Sciatic nerve (tissue), 2 donors: Measurements from ENCODE around the gene TFG. TPM values are rescaled to one million over a fixed set of nuclear protein-coding genes. Genes with fewer than 3 reads are reported as not detected.

Experiments
- ATAC-seq: fragments of 200-7000 bp; cut with Tn5 transposase; one replicate; pipeline ENCODE4 v1.9.1; 2020; ENCODE audit warnings: mild to moderate bottlenecking, moderate library complexity
- DNase-seq: peaks from one replicate; pipeline ENCODE4 v3.0.0-alpha.2; 2020; ENCODE audit warnings: low spot score
- intact Hi-C: fragments of 100-400 bp; cut with DNase I; formaldehyde crosslinking; loops from one replicate; pipeline ENCODE4 v1.14.2; 2022
- total RNA-seq: library from RNA; stranded (reverse); fragmentation: NEBNext Ultra II Directional; extraction: Animal tissue kit (Norgen Biotek cat#: 25700); gene quantifications from one replicate; pipeline ENCODE4 v1.2.1, GENCODE V29; 2021
- donor health status: DM: no; HTN: no; CAD: no.
- donor health status: DM: no; HTN: no; CAD: no.

TFG gene
- total RNA-seq, 1 donor from 2014 or later: 74.6 TPM

GRCh38 chr3:100702082-100702979, 7.0 kb upstream of the TFG start:
- DNase-seq: no peak
- no peak for ATAC-seq
- intact Hi-C loops: no loop called here

- no peak for DNase-seq
- intact Hi-C loops: no loop called here
- no peak for ATAC-seq
Measured at GRCh38 chr3:100702980-100703345, 6.3 kb upstream of the TFG start.

- DNase-seq (no peak), ATAC-seq (no peak)
- intact Hi-C loops: no loop called here
Measured at GRCh38 chr3:100703865-100704264, 5.4 kb upstream of the TFG start.

- DNase-seq: no peak
- intact Hi-C loops: no loop called here
- ATAC-seq: no peak
Measured at GRCh38 chr3:100706365-100706764, 2.9 kb upstream of the TFG start.

GRCh38 chr3:100708644-100708988, 678 bp upstream of the TFG start:
- intact Hi-C loops: no loop called here
- DNase-seq (no peak), ATAC-seq (no peak)

- peak; percentile 69 for DNase-seq
- peak; percentile 4 for ATAC-seq
- intact Hi-C loops: no loop called here
Measured at GRCh38 chr3:100709842-100710260, 557 bp downstream of the TFG start.

- no peak for DNase-seq
- intact Hi-C loops: no loop called here
- no peak for ATAC-seq
Measured at GRCh38 chr3:100710261-100710968, 1.1 kb downstream of the TFG start.

GRCh38 chr3:100715176-100715575, 5.9 kb downstream of the TFG start:
- no peak for DNase-seq
- no peak for ATAC-seq
- intact Hi-C loops: no loop called here

GRCh38 chr3:100717063-100717462, 7.8 kb downstream of the TFG start:
- DNase-seq: no peak
- intact Hi-C loops: no loop called here

GRCh38 chr3:100717637-100718487, 8.6 kb downstream of the TFG start:
- intact Hi-C loops: no loop called here
- no peak for DNase-seq
- ATAC-seq: no peak

More at GRCh38 chr3:100717063-100717462, 7.8 kb downstream of the TFG start:
- no peak for ATAC-seq

- intact Hi-C loops: no loop called here
- ATAC-seq (no peak), DNase-seq (no peak)
Measured at GRCh38 chr3:100719136-100719535, 9.8 kb downstream of the TFG start.

GRCh38 chr3:100720426-100720825, 11.1 kb downstream of the TFG start:
- ATAC-seq (no peak), DNase-seq (no peak)
- intact Hi-C loops: no loop called here

GRCh38 chr3:100725935-100726513, 16.7 kb downstream of the TFG start:
- DNase-seq: no peak
- ATAC-seq: no peak
- intact Hi-C loops: no loop called here

GRCh38 chr3:100726706-100727105, 17.4 kb downstream of the TFG start:
- DNase-seq (no peak), ATAC-seq (no peak)
- intact Hi-C loops: no loop called here

- ATAC-seq (no peak), DNase-seq (no peak)
- intact Hi-C loops: no loop called here
Measured at GRCh38 chr3:100730524-100730923, 21.2 kb downstream of the TFG start.

GRCh38 chr3:100732435-100732834, 23.1 kb downstream of the TFG start:
- intact Hi-C loops: no loop called here

GRCh38 chr3:100737334-100737733, 28.0 kb downstream of the TFG start:
- DNase-seq (no peak), ATAC-seq (no peak)
- intact Hi-C loops: no loop called here

More at GRCh38 chr3:100732435-100732834, 23.1 kb downstream of the TFG start:
- ATAC-seq (no peak), DNase-seq (no peak)

GRCh38 chr3:100740207-100740606, 30.9 kb downstream of the TFG start:
- no peak for DNase-seq
- intact Hi-C loops: no loop called here
- no peak for ATAC-seq

- intact Hi-C loops: no loop called here
- ATAC-seq (no peak), DNase-seq (no peak)
Measured at GRCh38 chr3:100743535-100743934, 34.2 kb downstream of the TFG start.
